ENCODE data around the gene CDK5RAP2.

The CDK5RAP2 gene

DNA sequence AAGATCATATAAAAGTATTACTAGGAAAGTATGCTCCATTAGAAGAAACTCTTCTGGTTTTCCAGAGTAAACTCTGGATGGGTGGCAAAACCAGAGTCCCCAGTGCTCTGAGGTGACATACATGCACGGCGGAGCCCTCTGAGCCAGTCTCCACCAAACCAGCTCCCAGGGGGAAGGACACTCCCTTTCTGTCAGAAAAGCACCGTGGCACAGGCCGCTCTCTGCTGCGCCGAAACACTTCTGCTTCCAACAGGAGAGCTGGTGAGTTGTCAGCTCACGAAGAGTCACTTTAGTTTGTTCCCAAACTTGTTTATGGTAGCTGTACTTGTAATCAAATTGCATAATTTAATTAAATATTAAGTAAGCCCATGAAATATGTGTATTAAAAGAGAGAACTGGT is 184.6 kb downstream of the CDK5RAP2 start:
- no peak for DNase-seq

DNA sequence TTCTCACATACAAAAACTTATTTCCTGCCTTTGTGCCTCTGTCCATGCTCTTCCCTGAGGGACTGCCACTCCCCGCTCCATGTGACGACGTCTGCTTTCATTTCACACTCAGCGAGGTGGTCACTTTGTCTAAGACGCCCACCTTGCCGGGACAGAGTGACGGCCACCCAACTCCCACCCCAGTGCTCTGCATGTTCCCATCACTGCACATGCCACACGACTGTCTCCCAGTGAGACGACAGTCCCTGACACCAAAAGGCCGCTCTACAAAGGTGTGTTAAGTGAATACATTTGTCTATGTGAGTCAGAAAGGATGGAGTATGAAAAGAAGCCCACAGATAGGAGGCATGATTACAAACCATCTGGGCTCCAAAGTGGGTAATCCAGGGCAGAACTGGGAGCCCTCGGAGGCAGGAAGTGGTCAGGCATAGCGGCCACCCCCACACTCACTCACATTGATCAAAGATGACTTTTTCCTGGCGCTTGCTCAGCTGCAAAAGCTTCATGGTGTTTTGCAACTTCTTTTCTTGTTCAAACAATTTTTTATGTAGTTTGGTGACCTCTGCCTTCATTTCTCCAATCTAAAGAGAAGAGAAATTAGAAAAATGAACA is 185.8 kb downstream of the CDK5RAP2 start:
- peak; percentile 59 for DNase-seq

DNA sequence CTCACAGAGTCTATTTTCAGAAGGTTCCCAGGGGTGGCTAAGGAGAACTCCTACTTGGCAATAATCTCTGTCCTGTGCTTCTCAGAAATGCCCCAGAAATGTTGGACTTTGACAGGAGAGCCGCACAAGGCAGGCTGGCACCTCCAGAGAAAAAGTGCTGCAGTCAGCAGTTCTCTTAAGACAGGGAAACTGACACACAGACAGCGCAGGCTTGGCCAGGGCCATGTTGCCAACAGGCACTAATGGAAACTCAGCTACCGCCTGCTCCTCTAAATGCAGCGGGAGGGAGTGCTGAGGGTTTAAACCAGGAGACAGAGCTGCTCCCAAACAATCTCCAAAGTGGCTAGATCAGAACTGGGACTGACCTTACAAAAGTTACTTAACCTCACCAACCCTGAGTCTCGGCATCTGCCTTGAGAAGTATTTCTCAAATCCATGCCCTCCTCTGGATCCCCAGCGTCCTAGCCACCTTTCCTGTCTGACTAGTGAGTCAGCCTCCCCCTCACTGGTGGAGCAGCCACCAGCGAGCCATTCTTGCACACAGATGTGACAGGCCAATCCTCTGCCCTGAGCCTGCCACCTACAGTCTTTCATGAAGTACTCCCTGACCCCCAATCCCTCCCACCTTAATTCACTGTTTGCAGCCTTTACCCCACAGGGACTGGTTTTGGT is 186.4 kb downstream of the CDK5RAP2 start:
- peak; percentile 24 for DNase-seq

DNA sequence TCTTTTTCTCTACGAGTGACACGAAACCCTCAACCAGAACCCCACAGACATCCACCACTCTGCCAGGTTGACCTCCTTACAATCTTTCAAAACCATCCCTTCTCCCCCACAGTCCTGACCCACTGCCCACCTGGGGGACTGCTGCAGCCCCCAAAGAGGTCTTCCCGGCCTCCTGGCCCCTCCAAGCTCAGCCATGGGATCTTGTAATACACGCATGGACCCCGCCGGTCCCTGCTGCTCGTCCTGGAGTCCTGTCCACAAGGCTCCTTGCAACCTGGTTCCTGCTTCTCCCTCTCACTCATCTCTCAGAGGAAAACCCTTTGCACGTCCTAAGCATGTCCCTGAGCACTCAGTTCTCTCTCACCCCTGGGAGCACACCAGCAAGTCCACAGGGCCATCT is 187.3 kb downstream of the CDK5RAP2 start:
- DNase-seq: no peak

DNA sequence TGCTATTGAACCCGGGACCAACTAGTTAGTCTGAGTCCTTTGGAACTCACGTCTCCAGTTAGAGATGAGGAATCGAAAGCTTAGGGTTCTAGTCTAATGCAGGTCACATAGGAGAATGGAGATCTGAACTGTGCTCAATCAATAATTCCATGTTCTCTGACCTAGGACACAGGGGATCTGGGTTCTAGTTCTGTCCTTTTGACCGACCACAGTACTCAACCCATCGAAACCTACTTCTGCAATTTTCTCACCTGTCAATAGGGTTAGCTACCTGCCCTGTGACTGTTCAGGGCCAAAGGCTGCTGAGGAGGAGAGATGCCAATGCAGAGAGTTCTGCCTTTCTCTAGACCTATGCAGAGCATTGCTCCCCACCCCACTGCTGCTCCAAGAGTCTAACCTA is 187.7 kb downstream of the CDK5RAP2 start:
- DNase-seq: no peak

DNA sequence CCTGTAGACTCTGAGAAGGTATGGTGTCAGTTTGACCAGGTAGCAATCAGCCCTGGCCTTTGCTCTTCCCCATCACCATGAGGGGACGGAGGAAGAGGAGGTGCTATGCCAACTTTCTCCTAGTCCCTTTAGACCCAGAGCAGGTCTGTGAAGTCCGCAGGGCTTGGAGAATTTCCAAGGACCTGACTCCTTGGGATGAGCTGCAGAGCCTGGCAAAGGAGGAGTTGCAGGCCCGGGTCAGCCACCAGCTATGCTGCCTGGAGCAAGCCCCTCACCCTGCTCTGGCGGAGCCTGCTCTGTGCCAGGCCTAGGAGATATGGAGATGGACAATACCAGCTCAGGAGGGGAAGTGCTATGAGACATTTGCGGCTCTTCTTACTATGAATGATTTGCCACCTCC is 188.3 kb downstream of the CDK5RAP2 start:
- DNase-seq: no peak

DNA sequence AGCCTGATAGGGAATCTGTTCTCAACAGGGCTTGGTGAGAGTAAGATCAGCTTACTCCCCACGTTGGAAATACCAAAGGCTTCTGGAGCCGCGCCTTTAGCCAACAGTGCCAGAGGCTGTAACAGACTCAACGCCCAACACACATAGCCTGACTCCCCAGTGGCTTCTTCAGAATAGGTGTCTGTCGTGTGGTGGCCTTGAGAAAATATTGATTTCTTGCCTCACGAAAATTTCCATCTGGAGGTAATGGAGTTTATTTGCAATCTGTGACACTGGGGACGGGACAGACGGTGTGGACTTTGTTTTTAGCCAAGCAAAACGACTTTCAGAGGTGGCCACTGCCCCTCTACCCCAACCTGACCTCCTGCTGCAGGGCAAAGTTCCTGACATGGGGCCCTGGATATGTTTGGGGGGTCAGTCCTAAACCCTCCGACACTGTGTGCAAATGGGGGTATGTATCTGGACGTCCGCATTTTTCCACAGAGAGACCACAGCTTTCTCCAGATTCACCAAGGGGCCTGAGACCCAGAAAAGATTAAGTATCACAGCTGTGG is 189.3 kb downstream of the CDK5RAP2 start:
- no peak for DNase-seq

DNA sequence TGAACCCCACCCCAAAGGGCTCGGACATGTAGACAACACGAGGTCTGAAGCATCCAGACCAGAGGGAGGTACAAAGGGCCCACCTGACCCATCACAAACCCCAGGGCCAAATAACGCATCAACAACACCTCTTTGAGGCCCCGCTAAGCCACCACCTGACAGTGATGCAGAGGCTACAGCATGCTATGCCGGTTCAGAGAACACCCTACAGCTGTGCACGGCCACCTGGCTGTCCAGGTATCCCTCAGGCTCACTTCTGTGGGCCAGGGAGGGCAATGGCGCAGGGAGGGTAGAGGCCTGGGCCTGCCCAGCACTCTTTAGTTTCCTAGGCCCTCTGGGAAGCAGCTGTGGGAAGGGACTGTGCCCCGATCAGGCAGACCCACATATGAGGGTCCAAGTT is 190.1 kb downstream of the CDK5RAP2 start:
- DNase-seq: no peak

DNA sequence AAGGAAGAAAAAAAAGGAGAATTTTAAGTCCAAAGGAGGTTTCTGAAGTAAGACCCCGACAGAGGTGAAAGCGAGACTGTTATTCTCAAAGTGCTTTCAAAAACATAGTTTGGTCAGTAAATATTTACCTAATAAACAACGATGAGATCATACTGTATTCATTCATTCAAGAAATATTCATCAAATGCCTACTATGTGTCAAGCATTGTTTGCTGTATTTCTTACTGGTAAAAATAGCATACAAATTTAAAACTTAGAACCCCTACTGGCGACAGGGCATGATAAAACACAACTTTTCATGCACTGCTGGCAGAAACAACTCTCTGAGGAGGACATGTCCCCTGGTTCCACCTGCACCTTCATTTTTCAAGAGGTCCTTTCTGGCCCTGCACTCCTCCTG is 190.7 kb downstream of the CDK5RAP2 start:
- DNase-seq: no peak

DNA sequence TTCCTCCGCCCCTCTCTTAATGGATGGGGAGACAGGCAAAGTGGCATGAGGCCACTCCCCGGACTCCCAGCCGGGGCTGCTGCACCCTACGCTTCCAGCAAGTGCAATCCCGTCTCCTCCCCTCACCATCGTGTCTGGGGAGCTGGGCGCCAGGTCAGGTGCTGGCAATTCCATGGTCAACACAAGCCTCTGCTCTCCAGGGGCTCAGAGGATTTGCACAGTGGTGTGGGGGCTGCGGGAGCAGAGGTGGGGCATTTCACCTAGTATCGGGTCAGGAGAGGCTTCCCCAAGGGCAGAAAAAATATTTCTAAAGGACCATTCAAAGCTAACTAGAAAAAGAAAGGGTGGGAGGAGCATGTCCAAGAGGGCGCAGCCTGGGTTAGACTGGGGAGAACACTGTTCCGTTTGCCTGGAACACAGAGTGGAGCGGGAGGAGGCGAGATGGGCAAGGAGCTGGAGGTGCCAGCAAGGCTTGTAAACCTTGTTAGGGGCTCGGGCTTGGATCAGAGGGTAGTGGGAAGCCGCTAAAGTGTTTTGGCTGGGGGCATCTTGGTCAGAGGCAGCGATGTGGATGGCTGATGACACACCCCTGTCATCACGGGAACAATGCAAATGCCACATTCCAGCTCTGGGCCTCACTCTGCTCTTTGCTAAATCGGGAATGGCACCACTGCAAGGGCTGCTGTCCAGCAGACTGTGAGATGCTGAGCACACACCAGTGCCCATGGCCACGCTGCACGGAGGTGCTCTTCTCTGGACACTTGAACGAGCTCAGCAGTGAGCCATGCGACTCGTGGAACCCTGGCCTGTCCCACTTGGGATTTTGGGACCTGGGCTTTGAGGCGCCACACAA is 191.7 kb downstream of the CDK5RAP2 start:
- DNase-seq: no peak

DNA sequence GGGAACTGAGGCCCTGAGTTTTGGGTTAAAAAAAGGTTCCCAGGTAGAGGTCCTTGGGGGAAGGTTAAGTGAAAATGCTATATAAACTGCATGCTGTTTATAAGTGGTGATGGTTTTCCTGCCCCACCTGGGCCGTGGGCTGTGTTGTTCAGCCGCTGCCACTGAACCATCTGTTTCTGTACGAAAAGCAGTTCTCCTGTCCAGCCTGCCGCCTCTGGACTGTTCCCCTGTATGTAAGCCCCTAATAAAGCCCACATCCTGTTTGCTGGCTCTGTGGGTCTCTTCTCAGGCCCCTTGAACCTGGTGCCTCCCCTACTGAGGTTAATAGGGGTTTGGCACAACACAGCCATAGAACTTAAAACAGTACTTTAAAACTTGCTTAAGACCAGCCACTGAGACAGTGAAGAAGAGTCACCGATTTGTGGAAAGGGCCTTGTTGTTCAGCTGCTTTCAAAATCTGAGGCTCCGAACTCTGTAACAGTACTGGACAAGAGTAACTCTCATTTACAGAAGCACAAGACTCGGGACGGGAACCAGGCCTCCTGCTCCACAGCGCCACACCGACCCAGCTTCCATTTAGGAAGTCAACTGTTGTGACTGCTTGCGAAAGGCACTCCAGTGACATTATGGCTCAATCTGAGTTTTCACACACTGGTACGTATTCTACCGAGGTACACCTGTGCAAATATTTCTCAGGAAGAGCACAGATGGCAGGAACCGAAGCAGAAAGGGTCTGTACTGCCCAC is 192.5 kb downstream of the CDK5RAP2 start:
- no peak for DNase-seq

DNA sequence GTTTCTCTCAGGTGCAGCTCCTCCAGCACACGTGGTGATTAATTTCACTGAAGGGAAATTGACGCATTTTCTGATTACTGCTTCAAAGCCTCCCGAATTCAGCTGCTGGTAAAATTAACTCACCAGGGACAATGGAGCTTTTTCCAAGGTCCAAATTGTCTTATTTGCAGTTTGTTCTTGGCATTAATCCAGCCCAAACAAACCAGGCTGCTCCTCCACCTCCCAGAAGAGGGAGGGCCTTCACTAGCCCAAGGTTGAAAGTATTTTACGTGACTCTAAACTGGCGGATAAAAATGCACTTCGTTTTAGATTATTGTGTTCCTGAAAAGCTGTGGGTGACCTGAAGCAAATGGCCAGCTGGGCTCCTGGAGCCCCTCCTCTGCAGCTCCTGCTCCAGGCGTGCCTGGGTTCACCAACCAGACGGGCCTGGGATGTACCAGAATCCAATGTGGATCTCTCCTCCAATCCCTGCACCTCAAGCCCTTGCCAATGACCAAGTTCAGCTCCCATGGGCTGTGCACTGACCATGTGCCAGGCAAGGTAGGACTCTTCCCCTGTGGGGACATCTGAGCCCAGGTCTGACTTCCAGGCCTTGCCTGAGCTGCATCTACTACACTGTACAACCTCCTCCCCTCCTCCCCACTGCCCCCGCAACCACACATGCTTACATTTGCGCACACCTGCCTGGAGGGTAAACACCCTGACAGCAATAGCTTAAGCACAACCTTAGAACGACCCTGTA is 193.4 kb downstream of the CDK5RAP2 start:
- no peak for DNase-seq

DNA sequence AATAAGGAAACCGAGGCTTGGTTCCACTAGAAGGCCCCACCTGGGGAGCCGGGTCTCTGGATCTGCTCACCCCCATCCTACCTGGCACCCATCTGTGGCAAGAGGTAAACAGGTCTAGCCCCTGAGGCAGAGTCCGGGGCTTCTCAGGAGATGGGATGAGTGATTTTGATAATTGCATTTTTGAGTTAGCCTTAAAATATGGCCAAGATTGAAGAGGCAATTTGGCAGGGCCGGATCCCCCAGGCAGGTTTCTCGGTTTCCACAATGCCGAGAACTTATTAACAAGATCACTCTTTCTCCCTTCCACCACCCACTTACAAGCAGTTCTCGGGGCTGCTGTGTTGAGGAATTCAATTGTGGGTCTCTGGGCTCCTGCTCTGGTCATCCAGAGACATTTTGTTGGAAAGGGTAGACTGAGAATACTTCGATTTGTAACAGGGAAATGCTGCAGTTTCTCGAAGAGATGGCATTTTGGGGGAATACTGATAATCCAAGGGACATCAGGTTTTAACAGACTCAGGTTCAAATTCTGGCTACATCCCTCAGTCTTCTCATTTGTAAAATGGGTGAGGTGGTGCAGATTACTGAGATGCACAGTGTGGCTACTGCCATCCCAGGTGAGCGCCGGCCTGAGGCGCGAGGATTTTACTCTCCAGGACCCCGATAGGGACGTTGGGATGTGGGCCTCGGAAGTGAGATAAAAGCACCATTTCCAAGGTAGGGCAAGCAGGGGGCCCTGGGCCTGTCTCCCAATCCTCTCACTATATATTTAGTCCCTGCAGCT is 194.2 kb downstream of the CDK5RAP2 start:
- no peak for DNase-seq

DNA sequence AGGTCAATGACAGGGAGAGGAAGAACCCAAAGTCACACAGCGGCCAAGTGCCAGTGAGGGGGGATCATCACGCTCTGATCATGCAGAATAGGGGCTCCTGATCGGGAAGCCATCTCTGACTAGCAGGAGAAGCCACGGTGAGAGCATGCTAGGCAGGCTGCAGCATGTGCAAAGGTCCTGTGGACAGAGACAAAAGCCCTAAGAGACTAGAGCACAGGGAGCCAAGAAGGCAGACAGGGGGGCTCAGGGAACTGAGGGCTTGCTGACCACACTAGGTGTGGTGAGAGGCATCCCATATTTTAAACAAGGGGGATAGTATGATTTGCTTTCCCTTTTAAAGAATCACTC is 195.1 kb downstream of the CDK5RAP2 start:
- no peak for DNase-seq

DNA sequence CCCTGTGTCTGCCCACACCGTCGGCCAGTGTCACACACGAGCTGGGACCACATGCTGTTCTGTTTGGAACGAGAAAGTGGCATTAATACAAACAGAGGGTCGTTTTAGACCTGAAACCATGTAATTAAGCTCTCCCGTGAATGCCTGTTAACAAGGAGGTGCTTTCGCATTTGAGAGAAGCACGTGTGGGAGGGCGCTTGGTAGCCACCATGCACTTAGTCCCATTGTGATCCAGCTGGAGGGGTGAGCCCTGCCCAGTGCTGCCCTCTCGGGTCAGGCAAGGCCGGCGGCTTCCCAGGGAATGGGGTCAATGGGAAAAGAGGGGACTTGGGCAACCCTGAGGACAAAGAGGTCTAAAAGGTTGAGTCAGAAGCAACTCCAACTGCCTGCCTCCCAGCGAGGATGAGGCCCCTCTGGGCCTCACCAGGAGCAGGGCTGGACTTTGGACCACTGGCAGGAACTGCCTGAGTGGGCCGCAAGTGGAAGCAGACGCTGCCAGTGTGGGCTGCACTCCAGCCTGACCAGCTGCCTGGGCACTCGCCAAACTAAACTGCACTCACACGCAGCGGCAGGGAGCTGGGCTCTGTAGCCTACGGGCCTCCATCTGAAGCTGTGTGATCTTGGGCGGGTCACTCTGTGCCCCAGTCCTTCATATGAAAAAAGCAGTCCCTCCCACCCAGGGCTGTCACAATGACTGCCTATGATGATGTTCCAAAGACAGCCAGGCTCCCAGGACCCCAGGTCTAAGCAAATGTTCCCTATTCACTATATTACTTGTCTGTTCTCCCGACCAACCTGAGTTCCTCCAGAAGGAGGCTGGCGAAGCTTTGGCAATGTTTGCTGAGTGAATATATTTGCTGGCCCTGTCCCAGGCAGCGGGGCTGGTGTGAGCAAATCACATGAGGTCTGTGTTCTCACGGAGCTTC is 195.7 kb downstream of the CDK5RAP2 start:
- DNase-seq: no peak

DNA sequence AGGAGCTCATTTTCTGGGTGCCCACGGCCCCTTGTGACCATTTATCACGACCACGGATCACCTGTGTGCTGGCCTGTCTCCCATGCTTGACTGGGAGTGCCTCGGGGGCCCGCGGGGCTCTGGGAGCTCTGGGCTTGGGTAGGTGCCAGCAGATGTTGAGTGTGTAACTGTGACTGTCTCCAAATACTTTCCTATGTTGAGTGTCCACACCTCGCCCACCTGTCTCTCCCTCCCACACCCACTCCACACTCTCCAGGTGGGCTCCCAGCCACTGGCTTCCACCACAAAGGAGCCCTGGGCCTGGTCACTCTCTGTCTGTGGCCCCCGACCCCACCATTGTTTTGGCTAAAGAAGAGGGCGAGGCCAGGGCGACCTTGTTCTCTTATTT is 196.4 kb downstream of the CDK5RAP2 start:
- no peak for DNase-seq

DNA sequence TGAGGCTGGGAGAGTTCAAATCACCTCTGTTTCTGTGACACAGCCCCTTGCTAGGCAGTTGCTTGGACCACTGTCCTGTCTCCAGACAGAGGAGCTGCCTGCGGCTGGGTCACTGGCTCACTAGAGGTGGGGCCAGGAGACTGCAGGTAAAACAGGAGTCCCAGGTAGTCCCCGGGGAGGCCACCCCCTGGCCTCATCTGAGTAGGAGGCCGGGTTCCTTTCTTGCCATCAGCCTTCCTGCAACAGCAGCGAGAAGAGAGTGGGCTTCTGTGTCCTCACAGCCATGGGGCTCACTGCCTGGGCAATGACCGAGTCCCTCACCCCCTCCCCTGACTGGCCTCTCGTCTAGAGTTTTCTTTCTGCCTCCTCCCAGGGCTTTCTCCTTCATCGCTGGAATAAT is 197.5 kb downstream of the CDK5RAP2 start:
- DNase-seq: no peak

DNA sequence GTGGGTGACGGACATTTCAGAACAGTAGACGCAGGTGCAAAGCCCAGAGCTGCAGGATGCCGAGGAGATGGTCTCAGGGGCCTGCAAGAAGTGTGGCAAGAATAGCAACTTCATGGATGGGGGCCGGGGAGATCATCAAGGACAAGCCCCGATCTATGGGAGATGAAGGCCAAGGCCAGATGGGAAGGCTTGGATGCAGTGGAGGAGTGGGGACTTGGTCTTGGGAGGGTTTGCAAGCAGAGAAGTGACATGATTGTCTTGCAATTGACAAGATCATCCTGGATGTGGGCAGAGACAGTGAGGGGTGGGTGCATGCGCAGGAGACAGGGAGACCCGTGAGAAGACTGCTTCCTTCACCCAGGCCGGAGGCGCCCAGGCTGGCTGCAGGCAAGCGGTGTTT is 198.1 kb downstream of the CDK5RAP2 start:
- no peak for DNase-seq

DNA sequence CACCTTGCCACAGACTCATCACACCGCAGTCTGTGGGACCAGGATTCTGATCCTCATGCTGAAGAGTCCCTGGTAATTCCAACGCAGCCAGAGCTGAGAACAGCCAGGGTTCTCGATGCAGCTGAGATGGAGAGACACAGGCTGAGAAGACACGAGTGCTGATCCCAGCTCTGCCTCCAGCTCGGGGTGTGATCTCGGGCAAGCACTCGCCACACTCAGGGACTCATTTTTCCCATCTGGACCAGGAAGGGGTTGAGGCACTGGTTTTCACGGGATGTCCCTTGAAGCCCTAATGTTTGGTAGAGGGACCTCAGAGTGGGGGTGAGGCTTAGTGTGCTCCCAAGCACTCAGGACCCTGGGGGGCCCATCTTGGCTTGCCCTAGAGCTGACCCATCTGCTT is 200.4 kb downstream of the CDK5RAP2 start:
- no peak for DNase-seq

DNA sequence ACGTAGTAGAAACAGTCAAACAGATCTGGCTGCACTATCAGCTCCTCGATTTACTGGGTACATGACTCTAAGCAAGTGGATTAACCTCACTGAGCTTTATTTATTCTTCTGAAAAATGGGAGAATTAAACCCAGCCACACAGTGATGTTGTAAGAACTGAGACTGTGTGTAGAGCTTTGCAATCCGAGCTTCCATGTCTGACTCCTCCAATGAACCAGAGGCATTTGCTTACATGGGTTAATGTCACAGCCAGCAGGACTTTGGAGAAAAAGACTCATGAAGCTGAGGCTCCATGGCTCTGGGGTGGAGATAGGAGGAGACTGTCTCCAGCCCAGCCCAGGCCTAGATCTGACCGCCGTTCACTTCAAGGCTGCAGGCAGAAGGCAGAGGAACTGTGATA is 201.3 kb downstream of the CDK5RAP2 start:
- no peak for DNase-seq

Data from suppressor macrophage treated with lipopolysaccharide for 4 hours (primary cell).